Measurements from ENCODE around the gene TST.

TST gene

GRCh38 chr22:37030560-37031281 is 11.5 kb upstream of the TST start:
- H3K27me3 ChIP-seq (ENCODE audit: low read depth) = no peaks in the 10 kb centered on the region
- DNase-seq (ENCODE audit: low spot score in 2 of 2) = no peak
- H3K36me3 ChIP-seq (replicated peaks) = peaks cover 32% of the 10 kb centered on the region
- H3K4me3 ChIP-seq = no peak overlapping the region
- no peaks in the 10 kb centered on the region for H3K4me1 ChIP-seq
- in situ Hi-C loops (cut with MboI; ENCODE audit: low sequenced_read_pairs) = no loop called here
- H3K9me3 ChIP-seq = no peaks in the 10 kb centered on the region

GRCh38 chr22:37028692-37029674 is 9.7 kb upstream of the TST start:
- Histone ChIP-seq H3K27me3 (ENCODE audit: low read depth) (no peaks in the 10 kb centered on the region), H3K9me3 (no peaks in the 10 kb centered on the region), H3K36me3 (replicated peaks) (peaks cover 47% of the 10 kb centered on the region), H3K4me3 (no peak overlapping the region), H3K4me1 (no peaks in the 10 kb centered on the region)
- DNase-seq (ENCODE audit: low spot score in 2 of 2) = no peak
- in situ Hi-C loops (cut with MboI; ENCODE audit: low sequenced_read_pairs) = no loop called here

- Histone ChIP-seq H3K27me3 (ENCODE audit: low read depth) (no peaks in the 10 kb centered on the region), H3K36me3 (replicated peaks) (peaks cover 47% of the 10 kb centered on the region), H3K9me3 (no peaks in the 10 kb centered on the region), H3K4me1 (no peaks in the 10 kb centered on the region), H3K4me3 (no peak overlapping the region)
- DNase-seq (ENCODE audit: low spot score in 2 of 2) = no peak
- in situ Hi-C loops (cut with MboI; ENCODE audit: low sequenced_read_pairs) = no loop called here
These were observed 8.3 kb upstream of the TST start for GRCh38 chr22:37027556-37027955.

GRCh38 chr22:37026325-37026724 is 7.1 kb upstream of the TST start:
- no peaks in the 10 kb centered on the region for H3K9me3 ChIP-seq
- in situ Hi-C loops (cut with MboI; ENCODE audit: low sequenced_read_pairs) = no loop called here
- H3K27me3 ChIP-seq (ENCODE audit: low read depth) = no peaks in the 10 kb centered on the region
- no peak overlapping the region for H3K4me3 ChIP-seq
- no peaks in the 10 kb centered on the region for H3K4me1 ChIP-seq
- DNase-seq (ENCODE audit: low spot score in 2 of 2) = no peak
- H3K36me3 ChIP-seq (replicated peaks) = peaks cover 47% of the 10 kb centered on the region

GRCh38 chr22:37025500-37026070 is 6.3 kb upstream of the TST start:
- in situ Hi-C loops (cut with MboI; ENCODE audit: low sequenced_read_pairs) = no loop called here

GRCh38 chr22:37024339-37025157 is 5.3 kb upstream of the TST start:
- in situ Hi-C loops (cut with MboI; ENCODE audit: low sequenced_read_pairs) = no loop called here

More at GRCh38 chr22:37025500-37026070, 6.3 kb upstream of the TST start:
- DNase-seq (ENCODE audit: low spot score in 2 of 2) = no peak
- Histone ChIP-seq H3K36me3 (replicated peaks) (peaks cover 47% of the 10 kb centered on the region), H3K4me1 (peaks cover under 1% of the 10 kb centered on the region), H3K9me3 (no peaks in the 10 kb centered on the region), H3K27me3 (ENCODE audit: low read depth) (no peaks in the 10 kb centered on the region), H3K4me3 (no peak overlapping the region)

GRCh38 chr22:37023743-37024338 is 4.6 kb upstream of the TST start:
- DNase-seq (ENCODE audit: low spot score in 2 of 2) = no peak
- in situ Hi-C loops (cut with MboI; ENCODE audit: low sequenced_read_pairs) = no loop called here
- Histone ChIP-seq H3K4me1 (peaks cover 3% of the 10 kb centered on the region), H3K36me3 (replicated peaks) (peaks cover 41% of the 10 kb centered on the region), H3K9me3 (no peaks in the 10 kb centered on the region), H3K4me3 (no peak overlapping the region), H3K27me3 (ENCODE audit: low read depth) (no peaks in the 10 kb centered on the region)

More at GRCh38 chr22:37024339-37025157, 5.3 kb upstream of the TST start:
- Histone ChIP-seq H3K27me3 (ENCODE audit: low read depth) (no peaks in the 10 kb centered on the region), H3K9me3 (no peaks in the 10 kb centered on the region), H3K36me3 (replicated peaks) (peaks cover 47% of the 10 kb centered on the region), H3K4me1 (peaks cover 3% of the 10 kb centered on the region), H3K4me3 (no peak overlapping the region)
- DNase-seq (ENCODE audit: low spot score in 2 of 2) = no peak

- Histone ChIP-seq H3K36me3 (replicated peaks) (peaks cover 43% of the 10 kb centered on the region), H3K4me1 (peaks cover 6% of the 10 kb centered on the region), H3K9me3 (no peaks in the 10 kb centered on the region), H3K27me3 (ENCODE audit: low read depth) (no peaks in the 10 kb centered on the region), H3K4me3 (no peak overlapping the region)
- in situ Hi-C loops (cut with MboI; ENCODE audit: low sequenced_read_pairs) = no loop called here
- no peak for DNase-seq (ENCODE audit: low spot score in 2 of 2)
These were observed 3.5 kb upstream of the TST start for GRCh38 chr22:37022483-37023337.

GRCh38 chr22:37021710-37022482 is 2.6 kb upstream of the TST start:
- H3K4me3 ChIP-seq = no peak overlapping the region
- DNase-seq (ENCODE audit: low spot score in 2 of 2) = peak in 1 of 2 experiments; percentile 57
- no peaks in the 10 kb centered on the region for H3K27me3 ChIP-seq (ENCODE audit: low read depth)
- peaks cover 39% of the 10 kb centered on the region for H3K36me3 ChIP-seq (replicated peaks)
- peaks cover 6% of the 10 kb centered on the region for H3K4me1 ChIP-seq
- H3K9me3 ChIP-seq = no peaks in the 10 kb centered on the region
- in situ Hi-C loops (cut with MboI; ENCODE audit: low sequenced_read_pairs) = no loop called here

- in situ Hi-C loops (cut with MboI; ENCODE audit: low sequenced_read_pairs) = no loop called here
- no peak overlapping the region for H3K4me3 ChIP-seq
These were observed 1.8 kb upstream of the TST start for GRCh38 chr22:37021041-37021440.

GRCh38 chr22:37020192-37020479 is 889 bp upstream of the TST start:
- H3K36me3 ChIP-seq (replicated peaks) = peaks cover 21% of the 10 kb centered on the region
- in situ Hi-C loops (cut with MboI; ENCODE audit: low sequenced_read_pairs) = no loop called here
- H3K4me1 ChIP-seq = peaks cover 6% of the 10 kb centered on the region
- peak; percentile 40 to 58 for DNase-seq (ENCODE audit: low spot score in 2 of 2)
- peak overlapping the region; percentile 83 for H3K4me3 ChIP-seq
- H3K27me3 ChIP-seq (ENCODE audit: low read depth) = no peaks in the 10 kb centered on the region
- no peaks in the 10 kb centered on the region for H3K9me3 ChIP-seq

More at GRCh38 chr22:37021041-37021440, 1.8 kb upstream of the TST start:
- Histone ChIP-seq H3K9me3 (no peaks in the 10 kb centered on the region), H3K4me1 (peaks cover 6% of the 10 kb centered on the region), H3K27me3 (ENCODE audit: low read depth) (no peaks in the 10 kb centered on the region), H3K36me3 (replicated peaks) (peaks cover 31% of the 10 kb centered on the region)
- DNase-seq (ENCODE audit: low spot score in 2 of 2) = no peak

GRCh38 chr22:37018815-37019308 is 385 bp downstream of the TST start:
- no peaks in the 10 kb centered on the region for H3K9me3 ChIP-seq
- H3K27me3 ChIP-seq (ENCODE audit: low read depth) = no peaks in the 10 kb centered on the region
- in situ Hi-C loops (cut with MboI; ENCODE audit: low sequenced_read_pairs) = no loop called here
- DNase-seq (ENCODE audit: low spot score in 2 of 2) = peak; percentile 26 to 80
- H3K4me1 ChIP-seq = peaks cover 6% of the 10 kb centered on the region
- peaks cover 12% of the 10 kb centered on the region for H3K36me3 ChIP-seq (replicated peaks)
- H3K4me3 ChIP-seq = peak overlapping the region; percentile 75
